Heart left ventricle (tissue), 13 donors: ENCODE measurements around the gene LPCAT1.

Experiments used
- CTCF ChIP-seq, 12 donors: fragments of 200-600 bp; sonication (generic) in 4 of 12; IDR thresholded peaks; one replicate each; pipeline versions ENCODE4 v1.5.0 to v1.8.0; 2018 to 2022; ENCODE audit warnings: antibody characterized with exemption in 12 of 12, mild to moderate bottlenecking in 5 of 12
- POLR2A ChIP-seq, 2 donors: fragments of 450-650 bp; IDR thresholded peaks; one replicate each; pipeline ENCODE4 v1.6.1; 2017; ENCODE audit warnings: antibody characterized with exemption in 2 of 2, mild to moderate bottlenecking in 2 of 2, moderate library complexity in 2 of 2
- donor health status: ischemic (EF 13 %, LVEDD 7.1; RV severe dilation, severe dysfunction).
- donor health status: DM: no; HTN: yes; CAD: no.
- donor health status: DM: no; HTN: no; CAD: no.
- donor health status: ischemic (EF 25% LVEDD 6.9; RV normal size, moderate dysfunction).
- donor health status: ischemic (EF 25% LVEDD 5.7; RV mildly dilated, moderate dysfunction).
- donor health status: ischemic (EF 35%, LVEDD 5.7; RV mildly dilated, moderate dysfunction).
- donor health status: nonischemic (EF 11% LVEDD 7.7; RV severe dilation, severe dysfunction).
- donor health status: DM: yes; HTN: yes; CAD: no.
- donor health status: PGD.
- donor health status: ischemic (EF 29% LVEDD 5.4; RV normal size, mild dysfunction).
- donor health status: nonischemic (EF 23%, LVEDD 6.1; RV moderate dilation, normal function).

- no peak for TF ChIP-seq CTCF (IDR thresholded peaks at IDR 0.05)
- no peak for TF ChIP-seq POLR2A (IDR thresholded peaks at IDR 0.05)
These were observed 680 bp upstream of the LPCAT1 start for GRCh38 chr5:1524481-1524798.
